SKM-1 (cell line): Measurements from ENCODE around the gene NTSR1.

Source experiments
- DNase-seq: peaks from one replicate; lab custom pipeline; 2025; ENCODE audit not compliant: unreplicated experiment; lab: John Stamatoyannopoulos, UW

NTSR1 gene

GRCh38 chr20:62797671-62798532 is 89.3 kb downstream of the NTSR1 start:
- DNase-seq: no peak

DNA sequence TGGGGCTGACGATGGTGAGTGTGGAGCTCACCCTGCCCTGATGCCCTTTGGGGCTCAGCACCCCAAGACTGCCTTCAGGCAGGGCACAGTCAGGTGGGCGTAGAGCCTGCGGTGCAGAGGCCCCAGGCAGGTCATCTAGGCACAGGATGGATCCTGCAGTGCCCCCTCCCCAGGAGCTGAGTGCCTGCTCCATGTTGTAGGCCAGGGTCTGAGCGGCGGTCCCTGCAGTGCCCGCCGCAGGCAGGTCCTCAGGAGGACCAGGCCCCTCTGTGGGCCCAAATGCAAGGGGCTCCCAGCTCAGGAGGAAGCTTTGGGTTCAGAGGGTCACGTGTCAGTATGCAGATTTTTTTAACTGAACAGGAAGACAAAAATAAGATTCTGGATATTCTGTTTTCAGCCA is 90.4 kb downstream of the NTSR1 start:
- no peak for DNase-seq

GRCh38 chr20:62799459-62799858 is 90.8 kb downstream of the NTSR1 start:
- no peak for DNase-seq

GRCh38 chr20:62799873-62800272 is 91.2 kb downstream of the NTSR1 start:
- no peak for DNase-seq

DNA sequence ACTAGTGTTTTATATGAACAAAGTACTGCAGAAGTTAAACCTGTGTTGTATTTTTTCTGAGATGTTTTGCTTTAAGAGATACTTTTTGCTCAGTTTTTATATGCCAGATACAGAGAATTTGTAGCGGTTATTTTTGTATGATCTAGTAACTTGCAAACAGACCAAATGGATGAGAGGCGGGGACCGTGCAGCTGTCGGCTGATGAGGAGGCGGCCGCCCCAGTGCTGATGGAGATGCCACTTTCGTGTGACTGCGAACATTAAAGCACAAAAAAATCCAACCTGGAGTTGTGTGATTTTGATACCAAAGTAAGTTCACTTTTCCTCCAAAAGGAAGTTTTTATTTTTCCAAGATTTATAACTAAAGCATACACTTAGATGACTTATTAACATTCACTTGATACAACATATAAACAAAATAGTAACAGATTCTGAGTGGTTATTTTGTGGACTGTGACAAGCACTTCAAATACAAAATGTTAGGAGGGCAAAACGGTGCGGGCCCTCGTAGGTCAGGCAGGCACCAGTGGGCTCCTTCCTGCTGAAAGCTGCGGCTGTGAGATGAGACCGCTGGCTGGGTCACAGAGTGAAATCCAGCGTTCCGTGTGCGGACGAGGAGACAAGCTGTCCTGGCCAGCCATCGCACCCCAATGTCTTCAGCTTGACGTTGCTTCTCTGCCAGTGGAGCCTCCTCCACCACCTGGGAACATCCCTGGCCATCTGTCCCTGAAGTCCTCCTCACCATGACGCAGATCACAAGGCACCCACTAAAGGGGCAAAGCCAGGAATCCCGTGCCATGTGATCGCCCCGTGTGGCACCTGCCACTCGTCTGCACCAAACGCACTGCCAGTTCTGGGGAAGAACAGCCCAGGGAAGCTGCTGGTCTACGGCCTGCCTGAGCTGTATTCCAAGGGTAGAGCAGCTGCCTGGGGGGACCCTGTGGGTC is 92.0 kb downstream of the NTSR1 start:
- DNase-seq: no peak

DNA sequence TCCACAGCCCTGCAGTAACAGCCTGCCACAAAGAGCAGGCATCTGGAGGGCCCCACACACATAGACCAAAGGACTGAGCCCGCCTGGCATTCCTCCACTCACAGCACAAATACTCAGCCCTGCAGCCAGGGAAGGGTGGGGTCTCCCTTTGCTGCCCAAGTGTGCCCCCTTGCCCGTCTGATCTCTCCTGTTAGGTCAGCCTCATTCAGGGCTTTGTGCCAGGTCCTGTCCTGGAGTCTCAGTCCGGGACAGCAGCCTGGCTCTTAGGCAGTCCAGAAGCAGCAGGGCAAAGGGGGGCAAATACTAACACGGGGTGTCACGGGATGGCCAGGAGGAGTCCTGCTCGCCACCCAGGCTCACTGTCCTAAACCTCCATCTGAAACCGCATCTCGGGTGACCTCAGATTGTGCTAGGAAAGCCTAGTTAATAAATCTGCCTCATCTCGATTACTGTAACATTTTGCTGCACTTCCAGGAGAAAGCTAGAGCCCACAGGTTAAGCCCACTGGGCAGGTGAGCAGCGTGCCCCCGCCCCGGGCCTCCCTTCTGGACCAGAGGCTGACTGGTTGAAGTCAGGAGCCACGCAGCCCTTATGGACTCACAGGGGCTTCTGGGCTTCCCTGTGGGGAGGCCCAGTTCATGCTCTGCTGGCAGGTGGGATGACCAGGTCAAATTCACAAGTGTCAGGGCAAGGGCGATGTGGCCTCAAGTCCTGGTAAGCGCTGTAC is 92.8 kb downstream of the NTSR1 start:
- DNase-seq: no peak

DNA sequence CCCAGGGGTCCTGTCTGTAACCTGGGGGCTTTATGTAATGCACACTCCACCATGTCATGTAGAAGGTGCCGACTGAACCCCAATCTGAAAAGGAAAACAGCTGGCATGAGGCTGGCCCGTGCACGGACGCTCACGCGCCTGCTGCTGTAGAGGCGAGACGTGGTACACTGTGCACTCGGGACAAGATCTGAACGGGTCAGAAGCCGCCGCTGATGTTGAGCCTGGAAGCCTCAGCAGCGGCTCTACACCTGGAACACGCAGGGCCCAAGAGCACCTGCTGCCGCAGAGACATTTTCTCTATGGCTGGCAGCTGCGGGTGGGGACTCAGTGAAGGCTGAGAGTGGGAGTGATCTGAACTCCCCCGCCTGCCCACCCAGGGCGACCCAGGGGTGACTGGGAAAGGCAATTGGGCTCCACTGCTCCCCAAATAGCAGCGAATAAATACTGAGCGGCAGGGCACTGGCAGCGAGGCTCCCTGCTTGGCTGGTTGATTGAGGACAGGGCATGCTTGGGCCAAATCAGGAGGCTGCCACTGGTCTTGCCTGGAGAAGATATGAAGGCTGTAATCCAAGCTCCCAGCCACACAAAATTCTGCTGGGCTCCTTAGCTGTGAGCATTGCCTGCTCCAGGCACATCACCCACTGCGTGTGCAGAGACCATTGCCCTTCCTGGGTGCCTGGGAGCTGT is 93.5 kb downstream of the NTSR1 start:
- DNase-seq: no peak

DNA sequence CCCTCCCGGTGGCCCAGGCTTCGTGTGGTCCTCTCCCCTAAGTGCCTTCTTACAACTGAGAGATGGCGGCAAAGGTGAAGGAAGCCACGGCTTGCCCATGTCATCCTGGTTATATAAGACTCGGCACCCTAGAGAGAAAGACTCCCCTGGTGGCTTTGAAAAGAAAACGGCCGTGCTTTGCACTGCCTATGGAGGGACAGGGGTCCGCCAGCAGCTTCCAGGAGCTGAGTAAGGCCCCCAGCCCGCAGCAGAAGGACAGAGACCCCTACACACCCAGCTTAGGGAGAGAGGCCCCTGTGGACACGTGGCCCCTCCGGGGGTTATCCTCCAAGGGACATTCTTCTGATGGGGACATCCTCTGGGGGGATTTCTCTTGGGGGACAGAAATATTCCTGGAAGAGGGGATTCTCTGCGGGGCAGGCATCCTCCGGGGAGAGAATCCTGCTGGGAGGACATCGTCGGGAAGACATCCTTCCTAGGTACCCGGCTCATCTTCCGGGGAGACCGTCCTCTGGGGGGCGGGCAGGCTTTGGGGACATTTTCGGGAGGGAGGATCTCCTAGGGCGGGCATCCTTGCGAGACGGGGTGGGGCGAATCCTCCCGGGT is 95.5 kb downstream of the NTSR1 start:
- DNase-seq: no peak

- DNase-seq: no peak
These were observed 96.1 kb downstream of the NTSR1 start, which contains the start of gene OGFR for GRCh38 chr20:62804627-62805154. Gene OGFR (plus strand): TSS chr20:62804835. CDS start chr20:62804860, 25 bp downstream.

DNA sequence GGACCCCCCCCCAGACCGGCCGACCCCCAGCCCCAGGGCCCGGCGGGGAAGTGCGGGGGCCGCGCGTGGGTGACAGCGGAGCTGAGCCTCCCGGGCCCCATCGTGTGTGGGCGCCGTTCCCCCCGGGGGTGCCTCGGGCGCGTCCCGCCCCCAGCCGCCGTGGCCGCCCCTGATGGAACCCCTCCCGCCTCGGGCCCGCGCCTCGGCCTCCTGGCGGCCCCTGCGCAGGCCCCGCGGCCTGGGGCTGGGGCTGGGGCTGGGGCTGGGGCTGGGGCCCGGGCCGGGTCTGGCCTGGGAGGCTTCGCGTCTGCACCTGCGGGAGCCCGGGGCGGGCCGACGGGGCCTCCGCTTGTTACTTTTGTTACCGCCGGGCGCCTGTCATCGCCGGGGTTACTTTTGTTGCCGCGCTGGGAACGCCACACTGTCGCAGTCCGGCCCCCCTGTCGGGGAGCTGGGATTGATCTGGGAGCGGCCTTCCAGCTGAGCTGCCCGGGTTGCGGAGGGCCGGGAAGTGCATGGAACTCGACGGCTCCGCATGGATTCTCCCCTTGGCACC is 96.6 kb downstream of the NTSR1 start:
- DNase-seq: no peak

- peak; percentile 57 for DNase-seq
These were observed 97.2 kb downstream of the NTSR1 start for GRCh38 chr20:62805711-62806382.

- DNase-seq: no peak
These were observed 97.9 kb downstream of the NTSR1 start for GRCh38 chr20:62806383-62807050.

DNA sequence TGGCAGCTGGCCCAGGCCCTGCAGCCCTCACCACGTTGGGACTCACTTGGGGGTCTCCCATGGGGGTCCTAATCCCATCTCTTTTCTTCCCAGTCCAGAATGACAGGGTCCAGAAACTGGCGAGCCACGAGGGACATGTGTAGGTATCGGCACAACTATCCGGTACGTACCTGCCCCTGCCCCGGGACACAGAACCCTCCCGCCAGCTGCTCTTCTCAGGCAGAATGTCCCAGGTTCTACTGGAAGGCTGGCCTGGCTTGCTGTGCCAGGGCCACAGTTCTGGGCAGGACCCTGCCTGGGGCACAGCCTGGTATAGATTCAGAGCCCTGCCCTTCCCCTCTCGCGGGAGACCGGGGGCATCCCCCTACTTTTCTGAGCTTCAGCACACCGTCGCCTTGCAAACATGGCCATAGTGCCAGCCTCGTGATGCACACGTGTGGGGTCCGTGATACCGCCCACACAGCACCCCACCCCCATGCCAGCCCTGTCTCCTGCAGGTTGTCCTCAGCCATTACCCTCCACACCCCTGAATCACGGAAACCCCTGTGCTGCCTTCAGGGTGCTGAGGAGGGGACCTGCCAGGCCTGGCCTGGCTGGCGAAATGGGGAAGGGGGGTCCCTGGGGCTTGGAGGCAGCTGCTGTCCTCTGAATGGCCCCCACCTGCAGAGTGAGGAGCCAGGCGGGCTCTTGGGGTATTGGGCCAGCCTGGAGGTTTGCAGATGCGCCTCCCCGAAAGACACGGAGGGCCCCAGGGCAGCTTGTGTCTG is 99.0 kb downstream of the NTSR1 start:
- no peak for DNase-seq

DNA sequence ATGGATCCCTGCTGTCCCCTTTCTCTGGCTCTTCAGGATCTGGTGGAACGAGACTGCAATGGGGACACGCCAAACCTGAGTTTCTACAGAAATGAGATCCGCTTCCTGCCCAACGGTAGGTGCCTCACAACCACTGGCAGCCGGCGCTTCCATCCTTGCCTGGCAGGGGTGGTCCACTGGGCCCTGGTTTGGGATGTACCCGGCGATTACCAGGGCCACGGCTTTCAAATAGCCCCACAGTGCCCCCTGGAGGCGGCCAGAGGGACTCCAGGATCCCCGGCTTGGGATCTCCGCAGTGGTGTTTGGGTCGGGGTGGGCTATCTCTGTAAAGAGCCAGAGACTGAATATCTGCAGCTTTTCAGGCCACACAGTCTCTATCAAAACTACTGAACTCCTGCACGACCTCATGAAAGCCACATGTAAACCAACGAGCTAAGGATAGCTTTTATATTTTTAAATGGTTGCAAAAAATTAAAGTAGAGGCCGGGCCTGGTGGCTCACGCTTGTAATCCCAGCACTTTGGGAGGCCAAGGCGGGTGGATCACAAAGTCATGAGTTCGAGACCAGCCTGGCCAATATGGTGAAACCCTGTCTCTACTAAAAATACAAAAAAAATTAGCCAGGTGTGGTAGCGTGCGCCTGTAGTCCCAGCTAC is 99.7 kb downstream of the NTSR1 start:
- DNase-seq: peak; percentile 19

- DNase-seq: no peak
These were observed 101.1 kb downstream of the NTSR1 start for GRCh38 chr20:62809530-62810428.

- DNase-seq: no peak
These were observed 102.7 kb downstream of the NTSR1 start for GRCh38 chr20:62811320-62811719.
